Occipital lobe (tissue), 3 donors: ENCODE data around the gene SLC11A2. TPM values are rescaled to one million over a fixed set of nuclear protein-coding genes. Genes with fewer than 3 reads are reported as not detected.
"Not testable (repeated sequence)": the region's sequence is repeated elsewhere in the genome, so short reads cannot be mapped to it uniquely, and the experiment has no call there.

Source experiments
- DNase-seq: peaks from one replicate; lab custom pipeline; 2025; lab: John Stamatoyannopoulos, UW
- small RNA-seq: library from RNA; depleted of rRNA; stranded (forward); fragments of <200 nt; gene quantifications from one replicate; pipeline ENCODE3, GENCODE V24; 2014
- total RNA-seq: library from RNA; depleted of rRNA; stranded (reverse); fragments of >200 nt; gene quantifications from one replicate; pipeline ENCODE4 v1.2.3, GENCODE V29; 2014

The SLC11A2 gene
- total RNA-seq, 1 donor from 2014 or later, result 96.7 TPM

GRCh38 chr12:50948798-50949197 is 77.4 kb downstream of the SLC11A2 start:
- no peak for DNase-seq

GRCh38 chr12:50947933-50948626 is 78.1 kb downstream of the SLC11A2 start:
- DNase-seq, result no peak

GRCh38 chr12:50937653-50938052 is 88.5 kb downstream of the SLC11A2 start:
- DNase-seq, result no peak

GRCh38 chr12:50936821-50937530 is 89.2 kb downstream of the SLC11A2 start:
- DNase-seq, result no peak

GRCh38 chr12:50934981-50935807 is 91.0 kb downstream of the SLC11A2 start:
- DNase-seq, result no peak

GRCh38 chr12:50934371-50934851 is 91.8 kb downstream of the SLC11A2 start:
- no peak for DNase-seq

GRCh38 chr12:50933459-50934124 is 92.6 kb downstream of the SLC11A2 start:
- DNase-seq, result no peak

GRCh38 chr12:50932787-50933280 is 93.3 kb downstream of the SLC11A2 start:
- no peak for DNase-seq

GRCh38 chr12:50930477-50930876 is 95.7 kb downstream of the SLC11A2 start:
- DNase-seq, result not testable (repeated sequence)

- no peak for DNase-seq
Observed at GRCh38 chr12:50929831-50930230, 96.4 kb downstream of the SLC11A2 start.

Small RNAs within 50 kb of the gene (small RNA-seq; reads per million reads assigned to genes)
- gene AC008121.1 (not detected), gene RF00019 (not detected), gene RNU6-1273P (not detected), gene RNU6-87P (not detected)

Other genes starting within 250 kb of the SLC11A2 start
- gene TMPRSS12, start 183.5 kb downstream of the SLC11A2 start, total RNA-seq, result not detected
- not detected for gene HIGD1C, start 73.8 kb downstream of the SLC11A2 start, total RNA-seq
- gene LETMD1, start 21.9 kb upstream of the SLC11A2 start, total RNA-seq, result 56.8 TPM
- gene CSRNP2, start 57.2 kb upstream of the SLC11A2 start, total RNA-seq, result 69.6 TPM
- gene TFCP2, start 146.8 kb upstream of the SLC11A2 start, total RNA-seq, result 13.6 TPM
- 14.5 TPM for gene POU6F1, start 191.7 kb upstream of the SLC11A2 start, total RNA-seq
- gene DAZAP2, start 212.4 kb upstream of the SLC11A2 start, total RNA-seq, result 66.8 TPM
- gene SMAGP, start 244.0 kb upstream of the SLC11A2 start, total RNA-seq, result 3.1 TPM